Neural cell (in vitro differentiated cells): ENCODE data around the gene GYS2. TPM values are rescaled to one million over a fixed set of nuclear protein-coding genes. Genes with fewer than 3 reads are reported as not detected.

Experiments used
- H2AFZ ChIP-seq: fragments of 200-600, 300-800 bp; sonication (generic), shearing (Covaris generic); 2 replicates; pipeline ENCODE4 v1.6.0; 2014; ENCODE audit warnings: low read depth, mild to moderate bottlenecking, antibody characterized with exemption, low read length, moderate library complexity
- H3F3A ChIP-seq: fragments of 200-600 bp; shearing (Covaris generic); 2 replicates; pipeline ENCODE4 v1.6.1; 2016; ENCODE audit warnings: mild to moderate bottlenecking, moderate library complexity, mixed read lengths, antibody characterized with exemption, low read length; ENCODE audit not compliant: insufficient read depth, poor library complexity, severe bottlenecking
- H3K27ac ChIP-seq: fragments of 200-600, 300-800 bp; sonication (generic), shearing (Covaris generic); 2 replicates; pipeline ENCODE4 v1.5.1; 2014; ENCODE audit warnings: mild to moderate bottlenecking, low read length, moderate library complexity
- H3K27me3 ChIP-seq: fragments of 300-800, 200-600 bp; sonication (generic), shearing (Covaris generic); 2 replicates; pipeline ENCODE4 v1.6.0; 2014; ENCODE audit warnings: mild to moderate bottlenecking, low read depth, low read length, moderate library complexity; ENCODE audit not compliant: insufficient read depth
- H3K36me3 ChIP-seq: fragments of 300-800, 200-600 bp; sonication (generic), shearing (Covaris generic); 2 replicates; pipeline ENCODE4 v1.5.1; 2014; ENCODE audit warnings: mild to moderate bottlenecking, antibody characterized with exemption, low read length, moderate library complexity; ENCODE audit not compliant: insufficient read depth
- H3K4me2 ChIP-seq: fragments of 300-800, 200-600 bp; sonication (generic), shearing (Covaris generic); 2 replicates; pipeline ENCODE4 v1.6.0; 2014; ENCODE audit warnings: mild to moderate bottlenecking, low read length
- H3K4me3 ChIP-seq: fragments of 300-800, 200-600 bp; sonication (generic), shearing (Covaris generic); 2 replicates; pipeline ENCODE4 v1.5.1; 2014; ENCODE audit warnings: mild to moderate bottlenecking, low read length, moderate library complexity
- H3K79me2 ChIP-seq: fragments of 200-600 bp; shearing (Covaris generic); replicated peaks from 2 replicates; pipeline ENCODE4 v1.6.0; 2014; ENCODE audit warnings: mild to moderate bottlenecking, low read length, moderate library complexity; ENCODE audit not compliant: insufficient read depth
- H3K9ac ChIP-seq: fragments of 300-800, 200-600 bp; sonication (generic), shearing (Covaris generic); 2 replicates; pipeline ENCODE4 v1.6.1; 2016; ENCODE audit warnings: mild to moderate bottlenecking, low read length, mixed read lengths
- H3K9me2 ChIP-seq: fragments of 200-600 bp; shearing (Covaris generic); 2 replicates; pipeline ENCODE4 v1.6.1; 2016; ENCODE audit warnings: mild to moderate bottlenecking, low read length, mixed read lengths; ENCODE audit not compliant: insufficient read depth
- H3K9me3 ChIP-seq: fragments of 200-600, 300-800 bp; sonication (generic), shearing (Covaris generic); 2 replicates; pipeline ENCODE4 v1.6.1; 2016; ENCODE audit warnings: mild to moderate bottlenecking, mixed run types, low read length, moderate library complexity, mixed read lengths
- H4K20me1 ChIP-seq: fragments of 200-600 bp; shearing (Covaris generic); 2 replicates; pipeline ENCODE4 v1.6.1; 2016; ENCODE audit warnings: mild to moderate bottlenecking, mixed run types; ENCODE audit not compliant: insufficient read depth
- CTCF ChIP-seq: fragments of 450-650 bp; IDR thresholded peaks from 2 replicates; pipeline ENCODE4 v1.5.1; 2014; ENCODE audit warnings: antibody characterized with exemption, mild to moderate bottlenecking, moderate library complexity; ENCODE audit not compliant: poor library complexity, severe bottlenecking
- EP300 ChIP-seq: fragments of 450-650 bp; conservative IDR thresholded peaks from 2 replicates; pipeline ENCODE4 v1.6.1; 2014; ENCODE audit warnings: antibody characterized with exemption, mild to moderate bottlenecking, moderate library complexity; ENCODE audit not compliant: poor library complexity, severe bottlenecking
- EZH2 ChIP-seq: fragments of 200-600, 300-800 bp; shearing (Covaris generic), sonication (generic); IDR thresholded peaks from 2 replicates; pipeline ENCODE4 v1.6.1; 2014; ENCODE audit warnings: antibody characterized with exemption, low read length, borderline replicate concordance, mild to moderate bottlenecking; ENCODE audit not compliant: insufficient read depth, poor library complexity, severe bottlenecking
- MXI1 ChIP-seq: fragments of 450-650 bp; conservative IDR thresholded peaks from 2 replicates; pipeline ENCODE4 v1.6.1; 2014; ENCODE audit warnings: antibody characterized with exemption, mild to moderate bottlenecking; ENCODE audit not compliant: poor library complexity, severe bottlenecking
- POLR2AphosphoS5 ChIP-seq: IDR thresholded peaks from 2 replicates; pipeline ENCODE4 v1.6.1; 2012
- RAD21 ChIP-seq: fragments of 450-650 bp; conservative IDR thresholded peaks from 2 replicates; pipeline ENCODE4 v1.6.1; 2014; ENCODE audit warnings: antibody characterized with exemption, mild to moderate bottlenecking, moderate library complexity
- REST ChIP-seq: IDR thresholded peaks from 2 replicates; pipeline ENCODE4 v1.6.1; 2012; ENCODE audit warnings: borderline replicate concordance
- SMC3 ChIP-seq: fragments of 450-650 bp; conservative IDR thresholded peaks from 2 replicates; pipeline ENCODE4 v1.6.1; 2014; ENCODE audit warnings: antibody characterized with exemption, mild to moderate bottlenecking, moderate library complexity; ENCODE audit not compliant: poor library complexity
- TAF1 ChIP-seq: IDR thresholded peaks from 2 replicates; pipeline ENCODE4 v1.6.1; 2012; ENCODE audit warnings: low read depth
- polyA plus RNA-seq: library from polyadenylated mRNA; depleted of rRNA; stranded (reverse); fragments of >200 nt; gene quantifications from 2 replicates; pipeline ENCODE4 v1.2.3, GENCODE V29; 2014

GYS2 gene
- polyA plus RNA-seq, 1 donor from 2014 or later: not detected

GRCh38 chr12:21631367-21631766 lies 26.7 kb upstream of the GYS2 start:
- Histone ChIP-seq H3K36me3 (peaks cover 14% of the 10 kb centered on the region), H4K20me1 (no peaks in the 10 kb centered on the region), H3K27ac (no peak overlapping the region)

DNA sequence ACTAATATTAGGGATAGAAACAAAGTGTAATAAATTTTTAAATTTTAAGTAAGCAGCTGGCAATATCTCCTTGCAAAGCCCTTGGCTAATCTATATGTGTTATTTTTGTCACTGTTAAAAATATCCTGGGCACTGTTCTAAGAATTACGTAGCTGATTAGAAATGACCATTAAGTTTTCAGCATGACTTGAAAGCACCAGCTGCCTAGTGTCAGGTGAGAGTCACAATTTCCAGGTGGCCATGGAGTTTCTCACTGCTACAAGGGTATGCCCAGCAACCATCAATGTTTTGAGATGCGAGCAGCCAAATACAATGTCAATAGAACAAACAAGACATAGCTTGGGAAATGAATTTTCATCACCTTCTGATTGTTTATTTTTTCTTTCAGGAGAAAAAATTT lies 23.3 kb upstream of the GYS2 start:
- Histone ChIP-seq H3K4me2 (no peak overlapping the region), H4K20me1 (no peaks in the 10 kb centered on the region), H3K27me3 (no peaks in the 10 kb centered on the region), H2AFZ (no peak overlapping the region), H3K36me3 (no peaks in the 10 kb centered on the region), H3K79me2 (no peaks in the 10 kb centered on the region), H3K4me3 (no peak overlapping the region), H3K27ac (no peak overlapping the region), H3K9me2 (no peaks in the 10 kb centered on the region), H3F3A (no peaks in the 10 kb centered on the region), H3K9ac (no peak overlapping the region), H3K9me3 (no peaks in the 10 kb centered on the region)
- TF ChIP-seq SMC3 (no peak), CTCF (no peak), RAD21 (no peak), EP300 (no peak), TAF1 (no peak), POLR2AphosphoS5 (no peak), EZH2 (no peak), MXI1 (no peak)

More at GRCh38 chr12:21631367-21631766, 26.7 kb upstream of the GYS2 start:
- no peaks in the 10 kb centered on the region for H3K27me3 ChIP-seq
- H3K9me2 ChIP-seq: no peaks in the 10 kb centered on the region
- H2AFZ ChIP-seq: no peak overlapping the region
- H3K9ac ChIP-seq: no peak overlapping the region
- TF ChIP-seq MXI1: no peak
- no peak for TF ChIP-seq POLR2AphosphoS5
- no peak for TF ChIP-seq RAD21
- TF ChIP-seq REST: no peak
- TF ChIP-seq TAF1: no peak
- no peak for TF ChIP-seq SMC3
- TF ChIP-seq EZH2: no peak
- TF ChIP-seq EP300: no peak
- TF ChIP-seq CTCF: no peak
- H3K4me2 ChIP-seq: no peak overlapping the region
- H3K4me3 ChIP-seq: no peak overlapping the region
- no peaks in the 10 kb centered on the region for H3K79me2 ChIP-seq
- no peaks in the 10 kb centered on the region for H3F3A ChIP-seq
- no peaks in the 10 kb centered on the region for H3K9me3 ChIP-seq
